WERI-Rb-1 (cell line): Measurements from ENCODE around the gene ESF1.
A peak's percentile ranks its signal among the peaks of the same experiment; 100 is the strongest.

Experiments used
- DNase-seq: peaks from one replicate; pipeline ENCODE4 v3.0.0-alpha.2; 2020
- H3K27ac ChIP-seq: fragments of 250-450 bp; sonication (Bioruptor Pico); 2 replicates; pipeline ENCODE4 v1.5.1; 2020; ENCODE audit warnings: mild to moderate bottlenecking, moderate library complexity
- H3K27me3 ChIP-seq: fragments of 250-450 bp; sonication (Bioruptor Pico); 2 replicates; pipeline ENCODE4 v1.5.1; 2021; ENCODE audit warnings: mild to moderate bottlenecking, low read depth, moderate library complexity; ENCODE audit not compliant: insufficient read depth, severe bottlenecking
- H3K36me3 ChIP-seq: fragments of 250-450 bp; sonication (Bioruptor Pico); 2 replicates; pipeline ENCODE4 v1.5.1; 2020; ENCODE audit warnings: mild to moderate bottlenecking, moderate library complexity
- H3K4me3 ChIP-seq: 2 replicates; pipeline ENCODE4 v1.5.1; 2011; ENCODE audit warnings: low read depth, mild to moderate bottlenecking, control low read depth, low read length
- H3K9me3 ChIP-seq: fragments of 250-450 bp; sonication (Bioruptor Pico); 2 replicates; pipeline ENCODE4 v1.5.1; 2021; ENCODE audit warnings: mild to moderate bottlenecking, moderate library complexity; ENCODE audit not compliant: severe bottlenecking
- CTCF ChIP-seq: IDR thresholded peaks from 2 replicates; pipeline ENCODE4 v1.5.1; 2011; ENCODE audit warnings: low read depth, mild to moderate bottlenecking, control low read depth, inconsistent platforms, low read length

Gene ESF1

GRCh38 chr20:13784893-13785715, at the start of gene ESF1, which contains the start of gene NDUFAF5:
ESF1 (minus strand) TSS chr20:13784919; CDS start chr20:13783140, 1,779 bp downstream.
NDUFAF5 (plus strand) TSS chr20:13785028; CDS start chr20:13785069, 41 bp downstream.
- Histone ChIP-seq H3K9me3 (no peaks in the 10 kb centered on the region), H3K27me3 (no peaks in the 10 kb centered on the region), H3K36me3 (peaks cover 65% of the 10 kb centered on the region), H3K27ac (peak within 1 kb of the TSS; percentile 95), H3K4me3 (peak within 1 kb of the TSS; percentile 91)
- peak; percentile 96 for DNase-seq
- no peak for TF ChIP-seq CTCF

DNA sequence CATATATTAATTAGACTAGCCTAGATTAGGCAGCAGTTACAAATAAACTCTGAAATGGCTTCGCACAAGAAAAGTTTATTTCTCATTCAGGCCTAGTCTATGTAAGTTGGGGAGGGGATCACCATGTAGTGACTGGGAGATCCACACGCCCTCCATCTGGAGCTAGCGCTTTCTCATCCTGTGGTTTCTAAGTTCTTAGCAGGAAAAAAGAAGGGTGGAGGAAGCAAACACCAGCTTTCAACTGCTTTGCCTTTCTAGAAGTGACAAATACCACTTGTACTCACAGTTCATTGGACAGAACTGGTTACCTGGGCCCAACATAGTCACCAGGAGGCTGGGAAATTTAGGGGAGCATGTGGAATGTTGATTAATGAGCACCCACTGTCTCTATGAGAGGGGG, 46.8 kb upstream of the ESF1 start:
- H3K9me3 ChIP-seq, result peaks cover 7% of the 10 kb centered on the region
- TF ChIP-seq CTCF, result no peak
- H3K36me3 ChIP-seq, result no peaks in the 10 kb centered on the region
- DNase-seq, result no peak
- H3K4me3 ChIP-seq, result no peak overlapping the region
- peaks cover 4% of the 10 kb centered on the region for H3K27me3 ChIP-seq
- H3K27ac ChIP-seq, result no peak overlapping the region

GRCh38 chr20:13825465-13825864, 40.7 kb upstream of the ESF1 start:
- no peaks in the 10 kb centered on the region for H3K9me3 ChIP-seq

GRCh38 chr20:13824459-13824858, 39.7 kb upstream of the ESF1 start:
- H3K4me3 ChIP-seq, result no peak overlapping the region
- no peak for TF ChIP-seq CTCF
- no peak overlapping the region for H3K27ac ChIP-seq
- H3K9me3 ChIP-seq, result no peaks in the 10 kb centered on the region
- H3K27me3 ChIP-seq, result no peaks in the 10 kb centered on the region
- H3K36me3 ChIP-seq, result no peaks in the 10 kb centered on the region
- DNase-seq, result no peak

More at GRCh38 chr20:13825465-13825864, 40.7 kb upstream of the ESF1 start:
- Histone ChIP-seq H3K27ac (no peak overlapping the region), H3K27me3 (no peaks in the 10 kb centered on the region), H3K36me3 (no peaks in the 10 kb centered on the region), H3K4me3 (no peak overlapping the region)
- no peak for DNase-seq
- TF ChIP-seq CTCF, result no peak

GRCh38 chr20:13822459-13822858, 37.7 kb upstream of the ESF1 start:
- H3K9me3 ChIP-seq, result no peaks in the 10 kb centered on the region
- no peak overlapping the region for H3K27ac ChIP-seq
- DNase-seq, result no peak
- TF ChIP-seq CTCF, result no peak
- H3K4me3 ChIP-seq, result no peak overlapping the region
- peaks cover 9% of the 10 kb centered on the region for H3K36me3 ChIP-seq
- H3K27me3 ChIP-seq, result no peaks in the 10 kb centered on the region
